HG03060 (cell line): ENCODE results near the gene DRAXIN.

Experiments used
- ATAC-seq: cut with Tn5 transposase; IDR thresholded peaks from one replicate; pipeline ENCODE4 v1.9.1; 2021; ENCODE audit warnings: low read depth, moderate number of reproducible peaks; ENCODE audit not compliant: unreplicated experiment

The DRAXIN gene

DNA sequence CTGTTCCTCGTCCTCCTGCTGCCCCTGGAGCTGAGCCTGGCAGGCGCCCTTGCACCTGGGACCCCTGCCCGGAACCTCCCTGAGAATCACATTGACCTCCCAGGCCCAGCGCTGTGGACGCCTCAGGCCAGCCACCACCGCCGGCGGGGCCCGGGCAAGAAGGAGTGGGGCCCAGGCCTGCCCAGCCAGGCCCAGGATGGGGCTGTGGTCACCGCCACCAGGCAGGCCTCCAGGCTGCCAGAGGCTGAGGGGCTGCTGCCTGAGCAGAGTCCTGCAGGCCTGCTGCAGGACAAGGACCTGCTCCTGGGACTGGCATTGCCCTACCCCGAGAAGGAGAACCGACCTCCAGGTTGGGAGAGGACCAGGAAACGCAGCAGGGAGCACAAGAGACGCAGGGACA is 14.8 kb downstream of the DRAXIN start:
- ATAC-seq, result no peak

DNA sequence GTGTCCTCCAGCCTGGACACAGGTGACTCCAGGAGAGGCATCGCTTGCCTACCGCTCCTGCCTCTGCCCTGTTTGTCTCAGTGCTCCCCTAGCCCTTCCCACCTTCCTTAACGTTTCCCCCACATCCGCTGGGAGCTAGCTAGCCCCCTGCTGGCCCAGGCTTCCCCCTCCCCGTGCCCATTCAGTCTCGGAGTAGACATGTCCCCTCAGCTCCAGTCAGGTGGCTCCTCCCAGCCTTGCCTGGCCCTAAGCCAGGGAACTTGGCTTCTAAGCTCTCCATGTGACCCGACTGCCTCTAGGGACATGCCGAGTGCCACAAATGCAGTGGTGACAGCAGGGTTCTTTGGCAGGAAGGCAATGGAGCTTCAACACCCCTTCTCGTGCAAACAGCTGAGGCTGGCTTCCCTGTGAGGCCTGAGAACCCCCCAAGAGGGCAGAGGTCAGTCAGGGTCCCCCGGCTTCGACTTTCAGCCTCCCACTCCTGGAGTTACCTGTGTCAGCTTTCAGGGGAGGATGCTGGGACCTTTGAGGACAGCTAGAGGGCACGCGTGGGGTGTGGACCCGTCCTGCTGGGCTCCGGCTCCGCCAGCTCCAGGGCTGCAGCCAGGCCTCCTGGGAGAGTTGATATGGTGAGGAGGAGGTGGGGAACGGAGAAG is 16.2 kb downstream of the DRAXIN start:
- no peak for ATAC-seq

DNA sequence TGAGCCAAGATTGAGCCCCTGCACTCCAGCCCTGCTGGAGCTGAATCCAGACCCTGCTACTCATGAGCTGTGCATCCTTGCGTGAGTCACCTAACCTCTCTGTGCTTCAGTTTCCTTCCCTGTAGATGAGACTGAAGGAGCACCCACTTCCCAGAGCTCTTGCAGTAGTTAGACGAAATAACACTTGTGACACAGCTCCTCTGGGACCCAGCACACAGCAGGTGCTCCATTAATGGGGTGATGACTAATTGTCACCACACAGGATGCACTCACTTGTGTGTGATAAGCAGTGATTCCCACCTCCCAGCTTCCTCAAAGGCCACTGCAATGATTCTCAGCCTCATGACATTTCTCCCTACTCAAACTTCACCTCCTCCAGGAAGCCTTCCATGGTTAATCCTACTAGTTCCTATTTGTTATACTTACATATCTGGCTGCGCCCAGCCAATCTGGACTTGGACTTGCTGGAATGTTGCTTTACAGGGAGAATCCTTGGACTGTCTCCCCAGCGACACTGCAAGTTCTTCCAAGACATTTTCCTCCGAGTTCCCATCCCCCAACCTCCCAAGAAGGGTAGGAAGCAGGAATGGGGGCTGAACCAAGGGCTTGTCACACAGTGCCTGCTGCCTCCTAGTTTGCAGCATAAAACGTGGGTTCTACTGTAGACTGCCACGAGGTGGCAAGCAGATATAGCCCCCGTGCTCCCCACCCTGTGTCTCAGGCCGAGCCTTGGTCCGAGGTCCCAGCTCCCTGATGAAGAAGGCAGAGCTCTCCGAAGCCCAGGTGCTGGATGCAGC is 17.2 kb downstream of the DRAXIN start:
- ATAC-seq, result no peak

DNA sequence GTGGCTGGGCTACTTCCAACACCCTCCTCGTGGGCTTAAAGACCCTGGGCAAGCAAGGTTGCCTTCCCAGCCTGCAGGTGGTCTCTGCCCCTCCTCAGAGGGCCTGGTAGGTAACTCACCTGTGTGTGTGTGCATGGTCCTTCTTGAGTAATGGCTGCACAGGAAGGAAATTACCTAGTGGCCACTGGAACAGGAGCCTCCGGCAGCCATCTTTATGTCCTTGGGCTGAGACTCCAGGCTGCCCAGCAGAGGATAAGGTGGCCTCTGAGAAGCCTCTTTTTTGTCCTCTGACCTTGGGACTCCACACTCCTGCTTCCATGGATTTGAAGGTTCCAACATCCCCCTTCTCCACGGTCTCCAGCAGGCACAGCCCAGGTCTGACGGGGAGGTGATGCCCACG is 20.0 kb downstream of the DRAXIN start:
- no peak for ATAC-seq

DNA sequence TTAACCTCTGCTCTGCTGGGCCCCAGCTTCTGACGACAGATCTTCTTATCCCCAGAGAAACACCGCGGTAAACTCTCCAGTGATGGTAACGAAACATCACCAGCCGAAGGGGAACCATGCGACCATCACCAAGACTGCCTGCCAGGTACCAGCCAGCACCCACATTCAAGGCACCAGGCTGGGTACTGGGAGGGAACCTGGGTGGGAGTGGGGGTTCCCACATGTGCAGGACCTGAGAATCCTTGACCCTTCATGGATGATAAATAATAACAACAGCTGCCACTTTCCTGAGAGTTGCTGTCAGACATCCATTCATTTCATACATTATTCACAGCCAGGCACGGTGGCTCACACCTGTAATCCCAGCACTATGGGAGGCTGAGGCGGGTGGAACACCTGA is 20.8 kb downstream of the DRAXIN start:
- no peak for ATAC-seq

DNA sequence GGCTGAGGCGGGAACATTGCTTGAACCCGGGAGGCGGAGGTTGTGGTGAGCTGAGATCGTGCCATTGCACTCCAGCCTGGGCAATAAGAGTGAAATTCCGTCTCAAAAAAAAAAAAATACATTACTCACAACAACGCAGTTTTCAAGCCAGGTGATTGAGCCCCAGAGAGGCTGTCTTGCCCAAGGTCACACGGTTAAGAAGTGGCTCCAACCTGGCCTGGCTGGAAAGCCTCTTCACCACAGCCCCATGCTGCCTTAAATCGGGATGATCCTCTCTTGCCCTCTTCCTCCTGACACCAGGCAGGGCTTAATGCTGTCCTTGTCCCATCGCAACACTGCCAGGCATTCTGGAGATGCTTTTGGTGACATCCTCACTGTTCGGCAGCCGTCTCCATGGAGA is 21.6 kb downstream of the DRAXIN start:
- no peak for ATAC-seq

DNA sequence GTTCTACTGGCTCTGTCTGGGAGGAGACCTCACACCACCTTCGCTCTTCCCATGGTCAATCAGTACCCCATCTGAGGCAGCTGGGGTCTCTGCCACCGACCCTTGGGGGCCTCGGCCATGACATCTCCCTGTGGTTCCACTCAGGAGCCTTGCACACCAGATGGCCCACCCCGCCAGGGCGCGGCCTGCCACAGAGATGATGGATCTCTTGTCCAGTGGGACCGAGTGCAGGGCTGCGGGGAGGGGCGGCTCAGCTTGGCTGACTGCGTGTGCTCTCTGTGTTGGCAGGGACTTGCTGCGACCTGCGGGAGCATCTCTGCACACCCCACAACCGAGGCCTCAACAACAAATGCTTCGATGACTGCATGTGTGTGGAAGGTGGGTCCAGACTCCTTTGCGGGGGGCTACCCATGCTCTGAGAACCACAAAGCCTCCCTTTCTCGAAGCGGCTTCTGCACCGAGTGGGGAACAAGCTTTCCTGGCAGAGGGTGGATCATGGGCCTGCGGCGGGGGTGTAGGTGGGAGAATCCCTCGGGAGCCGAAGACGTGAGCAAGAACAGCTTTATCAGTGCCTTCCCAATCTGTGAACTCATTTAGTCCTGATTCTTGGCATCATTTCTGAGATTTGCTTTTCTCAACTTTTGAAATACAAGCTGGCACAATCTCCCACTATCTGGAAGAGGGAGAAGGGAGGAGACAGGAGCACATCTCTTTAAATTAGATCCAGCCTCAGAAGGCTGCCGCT is 23.5 kb downstream of the DRAXIN start:
- no peak for ATAC-seq

DNA sequence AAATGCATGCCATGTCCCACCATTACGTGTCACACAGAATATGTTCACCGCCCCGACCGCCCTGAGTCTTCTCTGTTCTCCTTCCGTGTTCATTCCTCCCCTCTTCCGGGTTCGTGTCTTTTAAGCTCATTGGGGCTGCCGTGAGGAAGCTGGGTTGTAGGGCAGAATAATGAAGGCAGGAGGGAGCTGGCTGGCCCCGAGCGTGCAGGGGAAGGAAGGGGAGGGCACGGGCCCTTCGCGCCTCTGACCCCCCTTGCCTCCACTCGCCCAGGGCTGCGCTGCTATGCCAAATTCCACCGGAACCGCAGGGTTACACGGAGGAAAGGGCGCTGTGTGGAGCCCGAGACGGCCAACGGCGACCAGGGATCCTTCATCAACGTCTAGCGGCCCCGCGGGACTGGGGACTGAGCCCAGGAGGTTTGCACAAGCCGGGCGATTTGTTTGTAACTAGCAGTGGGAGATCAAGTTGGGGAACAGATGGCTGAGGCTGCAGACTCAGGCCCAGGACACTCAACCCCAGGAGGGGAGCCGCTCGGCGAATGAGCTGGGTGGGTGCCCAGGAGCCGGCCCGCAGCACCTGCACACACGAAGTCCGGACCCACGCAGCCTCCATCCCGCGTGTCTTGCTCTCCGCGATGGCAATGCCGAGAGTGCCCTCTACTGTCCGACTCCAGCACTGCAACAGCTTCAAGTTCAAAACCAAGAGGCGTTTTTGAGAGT is 28.0 kb downstream of the DRAXIN start:
- no peak for ATAC-seq

DNA sequence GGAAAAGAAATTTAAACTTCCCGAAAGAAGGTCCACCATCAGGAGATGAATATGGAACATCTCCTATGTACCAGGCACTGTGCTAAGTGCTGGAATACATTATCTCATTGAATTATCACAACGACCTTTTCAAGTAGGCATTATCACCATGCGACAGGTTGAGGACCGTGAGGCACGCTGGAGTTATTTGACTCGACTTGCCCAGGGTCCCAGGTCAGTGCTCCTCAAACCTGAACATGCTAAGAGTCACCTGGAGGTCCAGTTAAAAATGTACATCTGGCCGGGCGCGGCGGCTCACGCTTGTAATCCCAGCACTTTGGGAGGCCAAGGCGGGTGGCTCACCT is 28.5 kb downstream of the DRAXIN start:
- ATAC-seq, result no peak

DNA sequence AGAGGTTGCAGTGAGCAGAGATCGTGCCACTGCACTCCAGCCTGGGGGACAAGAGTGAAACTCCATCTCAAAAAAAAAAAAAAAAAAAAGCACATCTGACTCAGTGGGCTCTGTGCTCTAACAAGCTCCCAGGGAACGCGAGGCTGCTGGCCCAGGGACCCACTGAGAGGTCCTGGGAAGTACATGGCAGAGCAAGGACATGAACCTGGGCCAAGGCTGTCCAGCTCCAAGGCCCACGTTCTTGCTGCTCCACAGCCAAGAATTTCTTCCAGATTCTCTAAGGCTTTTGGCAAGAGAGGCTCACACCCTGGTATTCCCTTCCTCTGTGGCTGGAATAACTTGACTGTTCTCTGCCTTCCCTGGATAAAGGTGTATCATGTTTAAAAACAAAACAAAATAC is 29.0 kb downstream of the DRAXIN start:
- no peak for ATAC-seq

DNA sequence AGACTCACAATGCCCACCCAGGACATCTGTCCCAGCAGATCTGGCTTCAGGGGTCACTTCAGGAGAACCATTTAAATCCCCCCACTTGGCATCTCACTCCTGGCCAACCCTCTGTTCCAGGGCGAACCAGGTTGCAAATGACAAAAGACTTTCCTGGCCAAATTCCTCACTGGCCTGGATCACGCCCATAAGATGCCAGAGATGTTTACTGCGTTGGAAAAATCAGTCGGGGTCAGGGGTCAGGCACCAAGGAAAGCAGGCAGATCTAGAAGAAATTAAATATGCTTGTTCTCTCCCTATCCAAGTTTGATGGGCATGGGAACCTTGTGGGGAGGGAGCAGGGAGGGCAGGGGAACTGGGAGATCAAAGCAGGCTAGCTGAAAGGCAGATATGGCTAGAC is 29.8 kb downstream of the DRAXIN start:
- ATAC-seq, result no peak

DNA sequence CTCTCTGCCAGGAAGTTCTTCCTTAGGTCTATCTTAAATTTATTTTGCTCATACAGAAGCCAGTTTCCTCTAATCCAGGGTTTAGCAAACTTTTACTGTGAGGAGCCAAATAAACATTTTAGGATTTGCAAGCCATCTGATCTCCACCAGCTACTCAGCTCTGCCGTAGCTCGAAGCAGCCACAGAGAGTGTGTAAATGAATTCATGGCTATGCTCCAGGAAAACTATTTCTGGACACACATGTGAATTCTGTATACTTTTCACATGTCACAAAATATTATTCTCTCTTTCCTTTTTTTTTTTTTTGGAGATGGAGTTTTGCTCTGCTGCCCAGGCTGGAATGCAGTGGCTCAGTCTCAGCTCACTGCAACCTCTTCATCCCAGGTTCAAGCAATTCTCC is 31.0 kb downstream of the DRAXIN start:
- no peak for ATAC-seq

DNA sequence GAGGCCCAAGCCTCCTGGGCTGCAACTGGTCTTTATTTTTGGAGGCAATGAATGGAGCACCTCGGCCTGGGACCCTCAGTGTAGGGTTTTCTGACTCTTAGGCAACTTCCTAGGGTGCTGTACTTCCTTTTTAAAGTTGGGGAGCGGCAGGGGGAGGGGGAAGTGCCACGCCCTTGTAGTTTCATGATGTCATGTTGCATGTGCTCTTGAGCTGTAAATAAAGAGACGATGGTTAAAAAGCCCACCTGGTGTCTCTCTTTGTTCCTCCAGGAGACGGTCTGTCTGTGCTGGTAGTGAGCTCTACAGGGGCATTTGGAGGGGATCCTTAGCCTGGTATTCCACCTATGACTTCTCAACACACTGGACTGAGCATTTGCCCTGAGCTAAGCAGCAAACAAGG is 34.1 kb downstream of the DRAXIN start:
- ATAC-seq, result no peak

DNA sequence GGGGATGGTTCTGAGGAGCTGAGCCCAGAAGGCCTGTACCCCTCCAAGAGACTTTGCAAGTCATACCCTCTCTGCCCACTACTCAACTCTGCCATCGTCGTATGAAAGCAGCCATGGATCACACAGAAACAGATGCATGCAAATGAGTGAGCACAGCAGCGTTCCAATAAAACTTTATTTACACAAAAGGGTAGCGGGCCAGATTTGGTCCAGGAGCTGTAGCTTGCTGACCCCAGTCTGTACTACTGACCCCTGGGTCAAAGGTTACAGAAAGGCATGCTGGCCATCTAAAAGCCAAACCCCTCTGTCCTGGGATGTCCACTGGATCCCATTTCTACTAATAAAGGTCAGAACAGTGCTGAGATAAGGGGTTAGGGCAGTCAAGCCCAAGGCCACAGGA is 35.6 kb downstream of the DRAXIN start:
- ATAC-seq, result no peak

DNA sequence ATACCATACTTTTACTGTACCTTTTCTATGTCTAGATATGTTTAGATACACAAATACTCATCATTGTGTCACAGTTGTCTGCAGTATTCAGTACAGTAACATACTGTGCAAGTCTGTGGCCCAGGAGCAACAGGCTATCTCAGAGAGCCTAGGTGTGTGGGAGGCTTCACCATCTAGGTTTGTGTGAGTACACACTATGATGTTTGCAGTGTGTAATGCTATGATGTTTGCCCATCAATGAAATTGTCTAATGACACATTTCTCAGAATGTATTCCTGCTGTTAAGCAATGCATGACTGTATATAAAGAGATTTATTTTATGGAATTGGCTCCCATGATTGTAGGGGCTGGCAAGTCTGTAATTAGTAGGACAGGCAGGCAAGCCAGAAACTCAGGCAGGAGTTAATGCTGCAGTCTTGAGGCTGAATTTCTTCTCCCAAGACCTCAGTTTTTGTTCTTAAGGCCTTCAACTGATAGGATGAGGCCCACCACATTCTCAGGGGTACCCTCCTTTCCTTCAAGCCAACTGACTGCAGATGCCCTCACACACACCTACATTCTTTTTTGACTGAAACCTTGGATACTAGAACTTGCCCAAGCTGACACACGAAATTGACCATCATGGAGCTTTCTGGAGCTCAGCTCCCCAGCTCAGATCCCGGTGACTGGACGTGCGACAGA is 36.8 kb downstream of the DRAXIN start:
- ATAC-seq, result no peak

DNA sequence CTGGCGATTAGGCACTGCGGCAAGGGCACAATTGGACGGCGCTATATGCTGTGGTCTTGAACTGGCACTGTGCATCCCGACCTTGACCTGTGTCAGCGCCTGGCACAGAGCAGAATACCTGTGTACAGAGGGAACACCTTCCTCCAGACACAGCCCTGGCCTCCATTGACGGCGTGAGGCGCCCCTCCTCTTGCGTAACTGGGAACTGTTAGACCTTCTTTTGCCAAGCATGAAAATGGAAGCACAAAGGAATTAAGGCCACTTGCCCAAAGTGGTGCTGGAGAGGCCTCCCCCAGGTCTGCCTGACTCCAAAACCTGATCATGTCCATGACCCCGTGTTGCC is 37.6 kb downstream of the DRAXIN start:
- ATAC-seq, result no peak

DNA sequence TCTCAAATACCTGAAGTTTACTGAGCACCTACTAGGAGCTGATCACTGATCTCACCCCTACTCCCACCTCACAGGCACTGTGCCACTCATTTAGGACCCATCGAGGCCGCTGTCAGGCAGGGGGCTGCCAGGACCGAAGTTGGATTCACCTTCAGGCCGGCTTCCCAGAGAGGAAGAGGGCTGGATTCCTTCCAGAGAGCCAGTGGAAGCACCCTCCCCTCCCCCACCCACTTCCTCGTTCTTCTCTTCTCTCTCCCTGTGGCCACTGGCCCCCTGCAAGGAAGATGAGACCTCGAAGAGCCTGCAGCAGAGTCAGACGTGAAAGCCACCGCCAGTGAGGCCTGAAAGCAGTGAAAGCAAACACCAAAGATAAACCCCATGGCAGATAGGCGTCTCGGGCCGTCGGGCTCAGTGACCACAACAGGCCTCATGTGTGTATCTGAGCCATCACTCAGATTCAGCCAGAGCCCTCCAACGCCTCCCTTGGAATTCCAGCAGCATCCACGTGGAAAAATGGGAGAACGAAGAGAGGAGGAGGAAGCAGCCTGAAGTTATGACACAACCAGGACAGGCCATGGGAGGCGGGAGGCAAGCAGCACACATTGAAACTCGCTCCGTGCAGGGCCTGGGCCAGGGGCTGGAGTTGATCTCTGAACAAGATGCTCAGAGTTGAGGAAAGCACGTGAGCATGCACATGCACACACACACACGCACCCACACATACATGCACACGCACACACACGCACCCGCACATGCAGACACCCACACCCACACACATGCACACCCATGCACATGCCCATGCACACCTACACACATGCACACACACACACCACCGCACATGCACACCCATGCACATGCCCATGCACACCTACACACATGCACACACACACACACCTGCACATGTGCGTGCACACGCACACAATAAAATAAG is 38.3 kb downstream of the DRAXIN start:
- ATAC-seq, result no peak

DNA sequence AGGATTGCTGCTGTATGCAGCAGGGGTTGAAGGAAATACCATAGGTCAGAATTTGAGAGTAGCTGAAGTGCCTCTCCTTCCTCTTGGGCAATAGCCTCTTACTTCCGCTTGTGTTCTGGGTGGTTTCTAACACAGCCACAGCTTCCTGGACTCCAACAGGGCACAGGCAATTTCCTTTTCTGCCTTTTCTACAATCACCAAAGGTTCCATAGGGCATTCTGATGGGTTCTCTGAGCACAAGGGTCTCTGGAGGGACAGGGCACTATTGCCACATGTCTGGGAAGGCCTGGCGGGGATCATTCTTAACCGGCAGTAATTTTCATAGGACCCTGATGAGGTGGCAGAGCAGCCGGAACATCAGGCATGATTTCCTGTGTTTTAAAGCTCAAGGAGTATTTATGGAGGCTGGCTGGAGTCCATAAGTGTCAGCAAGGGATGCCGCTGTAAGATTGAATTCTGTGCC is 39.0 kb downstream of the DRAXIN start:
- no peak for ATAC-seq

DNA sequence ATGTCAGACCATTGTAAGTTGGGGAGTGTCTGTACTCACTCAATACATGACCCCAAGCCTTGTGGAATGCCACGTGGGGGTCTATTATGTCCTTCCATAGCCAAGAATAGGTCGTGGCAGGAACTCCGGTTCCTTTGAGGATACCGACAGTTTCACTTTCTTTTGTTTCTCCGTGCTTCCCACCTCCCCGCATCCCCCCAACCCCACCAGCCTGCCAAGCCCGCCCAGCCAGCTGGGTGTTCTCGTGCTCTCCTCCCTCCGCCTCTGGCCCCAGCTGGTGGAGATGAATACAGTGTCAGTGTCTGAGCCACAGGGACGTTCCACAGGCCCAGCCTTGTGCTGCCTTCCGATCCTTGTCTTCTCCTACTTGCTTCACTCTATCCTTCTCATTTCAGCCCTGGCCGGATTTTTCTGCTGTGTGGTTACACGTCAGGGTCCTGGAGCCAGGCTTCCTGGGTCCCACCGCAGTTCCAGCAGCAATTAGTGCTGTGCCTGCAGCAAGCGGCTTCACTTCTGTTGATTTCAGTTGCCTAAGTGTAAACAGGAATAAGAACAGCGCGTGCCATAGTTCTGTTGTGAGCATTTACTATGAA is 40.3 kb downstream of the DRAXIN start:
- no peak for ATAC-seq
